HEK293 (cell line): ENCODE measurements around the gene PCDHA13.

ENCODE experiments used
- CTCF ChIA-PET: fragments of 350-600 bp; formaldehyde crosslinking; extraction: SDS; loops from one replicate; lab custom pipeline; 2021; ENCODE audit warnings: antibody characterized with exemption; lab: Yijun Ruan, JAX
- POLR2A ChIA-PET: fragments of 300-600 bp; formaldehyde crosslinking; extraction: SDS; loops from one replicate; lab custom pipeline; 2020; ENCODE audit warnings: antibody characterized with exemption, inconsistent platforms; lab: Yijun Ruan, JAX
- H3K27ac ChIP-seq: fragments of 200-500 bp; sonication (Bioruptor generic); 2 replicates; pipeline ENCODE4 v1.5.1; 2014; ENCODE audit warnings: low read depth, low read length, control low read depth, inconsistent platforms; ENCODE audit errors: extremely low read depth
- H3K36me3 ChIP-seq, 2 experiments: fragments of 200-500 bp in 1 of 2; sonication (Bioruptor generic) in 1 of 2; 1 replicate in 1 of 2; 2 replicates in 1 of 2; pipeline ENCODE4 v1.5.1; 2014 to 2017; ENCODE audit warnings: inconsistent platforms in 2 of 2, low read length in 2 of 2; ENCODE audit not compliant: control insufficient read depth in 2 of 2, insufficient read depth in 1 of 2
- H3K4me1 ChIP-seq: fragments of 200-500 bp; sonication (Bioruptor generic); 2 replicates; pipeline ENCODE4 v1.5.1; 2014; ENCODE audit warnings: mild to moderate bottlenecking, low read length, inconsistent platforms; ENCODE audit not compliant: control insufficient read depth, insufficient read depth
- H3K4me3 ChIP-seq: 2 replicates; pipeline ENCODE4 v1.5.1; 2011; ENCODE audit warnings: low read depth, mild to moderate bottlenecking, control low read depth, low read length, moderate library complexity
- H3K9me3 ChIP-seq: fragments of 200-500 bp; sonication (Bioruptor generic); 2 replicates; pipeline ENCODE4 v1.5.1; 2014; ENCODE audit warnings: low read depth, low read length, inconsistent platforms; ENCODE audit not compliant: control insufficient read depth, insufficient read depth
- BCL11A ChIP-seq: fragments of 450-650 bp; formaldehyde crosslinking; IDR thresholded peaks from 2 replicates; pipeline ENCODE4 v1.5.1; 2016; ENCODE audit warnings: low read depth, missing biosample characterization, missing genetic modification characterization
- FEZF1 ChIP-seq: fragments of 450-650 bp; formaldehyde crosslinking; IDR thresholded peaks from 2 replicates; pipeline ENCODE4 v1.5.1; 2016; ENCODE audit warnings: missing biosample characterization, missing genetic modification characterization
- HIC1 ChIP-seq: fragments of 450-650 bp; formaldehyde crosslinking; IDR thresholded peaks from 2 replicates; pipeline ENCODE4 v1.5.1; 2016; ENCODE audit warnings: missing biosample characterization, missing genetic modification characterization
- HOXA7 ChIP-seq: sonication (generic); formaldehyde crosslinking; IDR thresholded peaks from 2 replicates; pipeline ENCODE4 v1.8.1; 2022; ENCODE audit warnings: missing genetic modification reagents, borderline replicate concordance
- IKZF3 ChIP-seq: fragments of 450-650 bp; IDR thresholded peaks from 2 replicates; pipeline ENCODE4 v1.5.0; 2018; ENCODE audit warnings: missing biosample characterization, mild to moderate bottlenecking, missing genetic modification characterization, moderate library complexity
- OVOL3 ChIP-seq: fragments of 450-650 bp; formaldehyde crosslinking; IDR thresholded peaks from 2 replicates; pipeline ENCODE4 v1.5.1; 2016; ENCODE audit warnings: missing biosample characterization, missing genetic modification characterization
- PRDM1 ChIP-seq: fragments of 450-650 bp; formaldehyde crosslinking; IDR thresholded peaks from 2 replicates; pipeline ENCODE4; 2016; ENCODE audit warnings: missing biosample characterization, missing genetic modification characterization
- SP7 ChIP-seq: fragments of 450-650 bp; formaldehyde crosslinking; IDR thresholded peaks from 2 replicates; pipeline ENCODE4 v1.5.1; 2016; ENCODE audit warnings: missing biosample characterization, missing genetic modification characterization
- YY1 ChIP-seq: fragments of 450-650 bp; formaldehyde crosslinking; IDR thresholded peaks from 2 replicates; pipeline ENCODE4 v1.5.1; 2018; ENCODE audit warnings: missing biosample characterization, missing genetic modification characterization
- ZNF114 ChIP-seq: fragments of 450-650 bp; formaldehyde crosslinking; IDR thresholded peaks from 2 replicates; pipeline ENCODE4 v1.5.0; 2017; ENCODE audit warnings: missing biosample characterization, missing genetic modification characterization
- ZNF132 ChIP-seq: fragments of 450-650 bp; formaldehyde crosslinking; IDR thresholded peaks from 2 replicates; pipeline ENCODE4 v1.5.1; 2017; ENCODE audit warnings: missing biosample characterization, missing genetic modification characterization, borderline replicate concordance
- ZNF155 ChIP-seq: fragments of 450-650 bp; formaldehyde crosslinking; IDR thresholded peaks from 2 replicates; pipeline ENCODE4 v1.5.1; 2016; ENCODE audit warnings: missing biosample characterization, missing genetic modification characterization
- ZNF16 ChIP-seq: fragments of 450-650 bp; formaldehyde crosslinking; IDR thresholded peaks from 2 replicates; pipeline ENCODE4 v1.5.1; 2016; ENCODE audit warnings: low read depth, missing biosample characterization, missing genetic modification characterization
- ZNF239 ChIP-seq: fragments of 450-650 bp; formaldehyde crosslinking; IDR thresholded peaks from 2 replicates; pipeline ENCODE4 v1.5.1; 2016; ENCODE audit warnings: missing biosample characterization, missing genetic modification characterization
- ZNF302 ChIP-seq: fragments of 450-650 bp; formaldehyde crosslinking; IDR thresholded peaks from 2 replicates; pipeline ENCODE4 v1.5.1; 2016; ENCODE audit warnings: missing biosample characterization, missing genetic modification characterization, low read depth
- ZNF350 ChIP-seq: fragments of 450-650 bp; formaldehyde crosslinking; IDR thresholded peaks from 2 replicates; pipeline ENCODE4 v1.5.0; 2017; ENCODE audit warnings: missing biosample characterization, mild to moderate bottlenecking, missing genetic modification characterization
- ZNF423 ChIP-seq: fragments of 450-650 bp; formaldehyde crosslinking; IDR thresholded peaks from 2 replicates; pipeline ENCODE4 v1.5.1; 2016; ENCODE audit warnings: missing biosample characterization, missing genetic modification characterization
- ZNF514 ChIP-seq: fragments of 450-650 bp; formaldehyde crosslinking; IDR thresholded peaks from 2 replicates; pipeline ENCODE4 v1.5.1; 2016; ENCODE audit warnings: missing biosample characterization, missing genetic modification characterization
- ZNF560 ChIP-seq: fragments of 450-650 bp; formaldehyde crosslinking; IDR thresholded peaks from 2 replicates; pipeline ENCODE4 v1.5.1; 2017; ENCODE audit warnings: missing biosample characterization, missing genetic modification characterization, borderline replicate concordance
- ZNF585B ChIP-seq: fragments of 450-650 bp; formaldehyde crosslinking; IDR thresholded peaks from 2 replicates; pipeline ENCODE4 v1.5.1; 2016; ENCODE audit warnings: missing biosample characterization, missing genetic modification characterization
- ZNF623 ChIP-seq: fragments of 450-650 bp; formaldehyde crosslinking; IDR thresholded peaks from 2 replicates; pipeline ENCODE4 v1.5.1; 2016; ENCODE audit warnings: missing biosample characterization, missing genetic modification characterization
- ZNF777 ChIP-seq: fragments of 450-650 bp; formaldehyde crosslinking; IDR thresholded peaks from 2 replicates; pipeline ENCODE4 v1.5.1; 2017; ENCODE audit warnings: missing biosample characterization, missing genetic modification characterization, borderline replicate concordance
- ZNF843 ChIP-seq: fragments of 450-650 bp; formaldehyde crosslinking; IDR thresholded peaks from 2 replicates; pipeline ENCODE4 v1.5.1; 2016; ENCODE audit warnings: missing biosample characterization, missing genetic modification characterization
- TF ChIP-seq, protein P1 (sequence below): fragments of 450-650 bp; formaldehyde crosslinking; conservative IDR thresholded peaks from 2 replicates; pipeline ENCODE4 v1.5.1; 2016; ENCODE audit warnings: low read depth, missing biosample characterization, missing genetic modification characterization
- TF ChIP-seq, protein P2 (sequence below): fragments of 450-650 bp; formaldehyde crosslinking; IDR thresholded peaks from 2 replicates; pipeline ENCODE4 v1.5.1; 2016; ENCODE audit warnings: missing biosample characterization, missing genetic modification characterization

Gene PCDHA13

DNA sequence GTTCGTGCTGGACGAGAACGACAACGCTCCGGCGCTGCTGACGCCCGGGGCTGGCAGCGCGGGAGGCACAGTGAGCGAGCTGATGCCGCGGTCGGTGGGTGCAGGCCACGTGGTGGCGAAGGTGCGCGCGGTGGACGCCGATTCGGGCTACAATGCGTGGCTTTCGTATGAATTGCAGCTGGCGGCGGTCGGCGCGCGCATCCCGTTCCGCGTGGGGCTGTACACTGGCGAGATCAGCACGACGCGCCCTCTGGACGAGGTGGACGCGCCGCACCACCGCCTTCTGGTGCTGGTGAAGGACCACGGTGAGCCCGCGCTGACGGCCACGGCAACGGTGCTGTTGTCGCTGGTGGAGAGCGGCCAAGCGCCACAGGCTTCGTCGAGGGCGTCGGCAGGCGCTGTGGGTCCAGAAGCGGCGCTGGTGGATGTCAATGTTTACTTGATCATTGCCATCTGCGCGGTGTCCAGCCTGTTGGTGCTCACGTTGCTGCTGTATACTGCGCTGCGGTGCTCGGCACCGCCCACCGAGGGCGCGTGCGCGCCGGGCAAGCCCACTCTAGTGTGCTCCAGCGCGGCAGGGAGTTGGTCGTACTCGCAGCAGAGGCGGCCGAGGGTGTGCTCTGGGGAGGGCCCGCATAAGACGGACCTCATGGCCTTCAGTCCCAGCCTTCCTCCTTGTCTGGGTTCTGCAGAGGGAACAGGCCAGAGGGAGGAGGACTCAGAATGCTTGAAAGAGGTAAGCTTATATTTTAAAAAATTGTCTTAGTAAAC is 2.2 kb downstream of the PCDHA13 start (continued):
- TF ChIP-seq ZNF16 (tag by site-specific recombination), result no peak

DNA sequence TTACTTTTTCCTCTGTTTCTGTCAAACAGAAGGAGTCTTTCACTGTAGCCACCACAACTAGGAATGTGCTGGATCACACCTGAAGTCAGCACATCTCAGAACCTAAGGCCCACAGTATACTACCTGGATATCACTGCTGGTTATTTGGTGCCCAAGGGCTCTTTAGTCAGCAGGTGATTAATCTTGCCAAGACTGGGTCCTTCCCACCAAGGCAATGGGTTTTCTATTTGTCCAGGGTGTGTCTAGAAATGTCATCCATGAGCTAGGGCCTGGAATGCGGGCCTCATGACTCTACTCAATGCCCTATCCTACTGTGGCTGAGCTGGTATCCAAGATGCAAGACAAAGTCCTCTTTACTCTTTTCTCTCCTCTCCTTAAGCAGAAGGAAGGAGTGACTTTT is 34.4 kb downstream of the PCDHA13 start:
- no peak overlapping the region for H3K27ac ChIP-seq
- no peaks in the 10 kb centered on the region for H3K36me3 ChIP-seq
- H3K4me3 ChIP-seq, result no peak overlapping the region
- TF ChIP-seq ZNF114 (tag by site-specific recombination) (no peak), ZNF514 (tag by site-specific recombination) (no peak), ZNF777 (no peak), ZNF843 (no peak), OVOL3 (tag by site-specific recombination) (no peak), ZNF560 (tag by site-specific recombination) (no peak), ZNF623 (tag by site-specific recombination) (no peak), ZNF155 (tag by site-specific recombination) (no peak), SP7 (tag by site-specific recombination) (no peak)
- TF ChIP-seq, protein P1, sequence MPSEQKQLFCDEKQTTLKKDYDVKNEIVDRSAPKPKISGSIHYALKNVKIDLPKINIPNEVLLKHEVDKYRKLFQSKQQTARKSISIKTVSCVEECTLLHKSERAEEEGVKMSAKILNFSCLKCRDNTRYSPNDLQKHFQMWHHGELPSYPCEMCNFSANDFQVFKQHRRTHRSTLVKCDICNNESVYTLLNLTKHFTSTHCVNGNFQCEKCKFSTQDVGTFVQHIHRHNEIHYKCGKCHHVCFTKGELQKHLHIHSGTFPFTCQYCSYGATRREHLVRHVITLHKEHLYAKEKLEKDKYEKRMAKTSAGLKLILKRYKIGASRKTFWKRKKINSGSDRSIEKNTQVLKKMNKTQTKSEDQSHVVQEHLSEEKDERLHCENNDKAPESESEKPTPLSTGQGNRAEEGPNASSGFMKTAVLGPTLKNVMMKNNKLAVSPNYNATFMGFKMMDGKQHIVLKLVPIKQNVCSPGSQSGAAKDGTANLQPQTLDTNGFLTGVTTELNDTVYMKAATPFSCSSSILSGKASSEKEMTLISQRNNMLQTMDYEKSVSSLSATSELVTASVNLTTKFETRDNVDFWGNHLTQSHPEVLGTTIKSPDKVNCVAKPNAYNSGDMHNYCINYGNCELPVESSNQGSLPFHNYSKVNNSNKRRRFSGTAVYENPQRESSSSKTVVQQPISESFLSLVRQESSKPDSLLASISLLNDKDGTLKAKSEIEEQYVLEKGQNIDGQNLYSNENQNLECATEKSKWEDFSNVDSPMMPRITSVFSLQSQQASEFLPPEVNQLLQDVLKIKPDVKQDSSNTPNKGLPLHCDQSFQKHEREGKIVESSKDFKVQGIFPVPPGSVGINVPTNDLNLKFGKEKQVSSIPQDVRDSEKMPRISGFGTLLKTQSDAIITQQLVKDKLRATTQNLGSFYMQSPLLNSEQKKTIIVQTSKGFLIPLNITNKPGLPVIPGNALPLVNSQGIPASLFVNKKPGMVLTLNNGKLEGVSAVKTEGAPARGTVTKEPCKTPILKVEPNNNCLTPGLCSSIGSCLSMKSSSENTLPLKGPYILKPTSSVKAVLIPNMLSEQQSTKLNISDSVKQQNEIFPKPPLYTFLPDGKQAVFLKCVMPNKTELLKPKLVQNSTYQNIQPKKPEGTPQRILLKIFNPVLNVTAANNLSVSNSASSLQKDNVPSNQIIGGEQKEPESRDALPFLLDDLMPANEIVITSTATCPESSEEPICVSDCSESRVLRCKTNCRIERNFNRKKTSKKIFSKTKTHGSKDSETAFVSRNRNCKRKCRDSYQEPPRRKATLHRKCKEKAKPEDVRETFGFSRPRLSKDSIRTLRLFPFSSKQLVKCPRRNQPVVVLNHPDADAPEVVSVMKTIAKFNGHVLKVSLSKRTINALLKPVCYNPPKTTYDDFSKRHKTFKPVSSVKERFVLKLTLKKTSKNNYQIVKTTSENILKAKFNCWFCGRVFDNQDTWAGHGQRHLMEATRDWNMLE (tag by site-specific recombination), result no peak
- ChIA-PET CTCF (interaction anchor here (1.9 kb wide), 1 partner anchor 10 kb away, joined by 5 read pairs; the partner anchor contains the start of gene PCDHAC1), POLR2A (no interaction called here)
- H3K9me3 ChIP-seq, result no peaks in the 10 kb centered on the region
- no peaks in the 10 kb centered on the region for H3K4me1 ChIP-seq

- ChIA-PET CTCF (interaction anchor here (0.7 to 1.0 kb wide), 2 partner anchors 42 to 54 kb away, joined by 3 to 5 read pairs; partner anchors contain the start of gene PCDHA13), POLR2A (no interaction called here)
- Histone ChIP-seq H3K4me3 (no peak overlapping the region), H3K36me3 (no peaks in the 10 kb centered on the region), H3K4me1 (no peaks in the 10 kb centered on the region), H3K27ac (no peak overlapping the region), H3K9me3 (no peaks in the 10 kb centered on the region)
- TF ChIP-seq YY1 (tag by site-specific recombination), result no peak
- TF ChIP-seq HIC1 (tag by site-specific recombination), result no peak
- TF ChIP-seq ZNF239 (tag by site-specific recombination), result no peak
- TF ChIP-seq ZNF585B (tag by site-specific recombination), result no peak
- TF ChIP-seq IKZF3 (tag by site-specific recombination), result no peak
- no peak for TF ChIP-seq BCL11A
- TF ChIP-seq HOXA7 (CRISPR knock-in tag), result no peak
- no peak for TF ChIP-seq ZNF423 (tag by site-specific recombination)
- TF ChIP-seq ZNF155 (tag by site-specific recombination), result no peak
- TF ChIP-seq, protein P2, sequence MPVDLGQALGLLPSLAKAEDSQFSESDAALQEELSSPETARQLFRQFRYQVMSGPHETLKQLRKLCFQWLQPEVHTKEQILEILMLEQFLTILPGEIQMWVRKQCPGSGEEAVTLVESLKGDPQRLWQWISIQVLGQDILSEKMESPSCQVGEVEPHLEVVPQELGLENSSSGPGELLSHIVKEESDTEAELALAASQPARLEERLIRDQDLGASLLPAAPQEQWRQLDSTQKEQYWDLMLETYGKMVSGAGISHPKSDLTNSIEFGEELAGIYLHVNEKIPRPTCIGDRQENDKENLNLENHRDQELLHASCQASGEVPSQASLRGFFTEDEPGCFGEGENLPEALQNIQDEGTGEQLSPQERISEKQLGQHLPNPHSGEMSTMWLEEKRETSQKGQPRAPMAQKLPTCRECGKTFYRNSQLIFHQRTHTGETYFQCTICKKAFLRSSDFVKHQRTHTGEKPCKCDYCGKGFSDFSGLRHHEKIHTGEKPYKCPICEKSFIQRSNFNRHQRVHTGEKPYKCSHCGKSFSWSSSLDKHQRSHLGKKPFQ (tag by site-specific recombination), result no peak
- TF ChIP-seq ZNF132 (tag by site-specific recombination), result no peak
- no peak for TF ChIP-seq ZNF302 (tag by site-specific recombination)
- no peak for TF ChIP-seq ZNF350 (tag by site-specific recombination)
- no peak for TF ChIP-seq PRDM1 (tag by site-specific recombination)
- no peak for TF ChIP-seq FEZF1 (tag by site-specific recombination)
These were observed 41.7 kb downstream of the PCDHA13 start for GRCh38 chr5:140923601-140924000.
